H9 (cell line): Measurements from ENCODE around the gene SRRM2. TPM values are rescaled to one million over a fixed set of nuclear protein-coding genes. Genes with fewer than 3 reads are reported as not detected.

Source experiments
- DNase-seq: peaks from one replicate; pipeline ENCODE4 v3.0.0-alpha.2; 2017
- H2AFZ ChIP-seq: one replicate; pipeline ENCODE4 v1.6.1; 2013; ENCODE audit warnings: mild to moderate bottlenecking, low read length, control low read depth, moderate library complexity
- H2AK5ac ChIP-seq: 2 replicates; pipeline ENCODE4 v1.6.1; 2013; ENCODE audit warnings: low read length, control low read depth, mixed read lengths; ENCODE audit not compliant: insufficient read length
- H2BK120ac ChIP-seq: one replicate; pipeline ENCODE4 v1.6.1; 2013; ENCODE audit warnings: low read depth, mild to moderate bottlenecking, low read length, control low read depth, inconsistent platforms; ENCODE audit not compliant: poor library complexity, severe bottlenecking
- H2BK12ac ChIP-seq: 2 replicates; pipeline ENCODE4 v1.6.1; 2013; ENCODE audit warnings: low read length, control low read depth, mixed read lengths, low read depth; ENCODE audit not compliant: insufficient read length
- H2BK15ac ChIP-seq: 2 replicates; pipeline ENCODE4 v1.6.1; 2013; ENCODE audit warnings: low read depth, low read length, control low read depth
- H2BK20ac ChIP-seq: one replicate; pipeline ENCODE4 v1.6.1; 2013; ENCODE audit warnings: low read depth, mild to moderate bottlenecking, low read length, control low read depth, inconsistent platforms; ENCODE audit not compliant: poor library complexity, severe bottlenecking
- H2BK5ac ChIP-seq: 2 replicates; pipeline ENCODE4 v1.6.1; 2013; ENCODE audit warnings: low read length, control low read depth, mixed read lengths; ENCODE audit not compliant: insufficient read length
- H3K14ac ChIP-seq: 2 replicates; pipeline ENCODE4 v1.6.1; 2013; ENCODE audit warnings: low read length, control low read depth; ENCODE audit not compliant: insufficient read depth
- H3K18ac ChIP-seq: 2 replicates; pipeline ENCODE4 v1.6.1; 2013; ENCODE audit warnings: low read depth, mild to moderate bottlenecking, mixed read lengths, low read length, control low read depth; ENCODE audit not compliant: insufficient read length
- H3K23ac ChIP-seq: 2 replicates; pipeline ENCODE4 v1.6.1; 2013; ENCODE audit warnings: low read length, control low read depth, mixed read lengths, low read depth; ENCODE audit not compliant: insufficient read length
- H3K23me2 ChIP-seq: 2 replicates; pipeline ENCODE4 v1.6.1; 2013; ENCODE audit warnings: low read depth, mild to moderate bottlenecking, mixed read lengths, low read length, control low read depth; ENCODE audit not compliant: insufficient read length, poor library complexity, severe bottlenecking
- H3K27ac ChIP-seq: 2 replicates; pipeline ENCODE4 v1.5.1; 2013; ENCODE audit warnings: low read length, control low read depth, mixed read lengths, low read depth; ENCODE audit not compliant: insufficient read length
- H3K27me3 ChIP-seq: 2 replicates; pipeline ENCODE4 v1.6.1; 2013; ENCODE audit warnings: low read length, control low read depth, inconsistent platforms; ENCODE audit not compliant: insufficient read depth
- H3K4ac ChIP-seq: 2 replicates; pipeline ENCODE4 v1.6.1; 2013; ENCODE audit warnings: low read depth, mild to moderate bottlenecking, control low read depth, inconsistent platforms, low read length, moderate library complexity
- H3K4me1 ChIP-seq: 2 replicates; pipeline ENCODE4 v1.6.1; 2013; ENCODE audit warnings: low read length, control low read depth, inconsistent platforms; ENCODE audit not compliant: insufficient read depth
- H3K4me2 ChIP-seq: 2 replicates; pipeline ENCODE4 v1.6.1; 2013; ENCODE audit warnings: low read length, control low read depth, mixed read lengths; ENCODE audit not compliant: insufficient read length, insufficient read depth
- H3K56ac ChIP-seq: 2 replicates; pipeline ENCODE4 v1.6.1; 2013; ENCODE audit warnings: low read depth, mild to moderate bottlenecking, mixed read lengths, low read length, control low read depth; ENCODE audit not compliant: insufficient read length
- H3K79me1 ChIP-seq: 2 replicates; pipeline ENCODE4 v1.6.1; 2013; ENCODE audit warnings: low read depth, mild to moderate bottlenecking, moderate library complexity, low read length, control low read depth, inconsistent platforms; ENCODE audit not compliant: insufficient read depth, poor library complexity, severe bottlenecking
- H3K79me2 ChIP-seq: 2 replicates; pipeline ENCODE4 v1.6.1; 2013; ENCODE audit warnings: low read length, control low read depth, inconsistent platforms; ENCODE audit not compliant: insufficient read depth
- H3K9ac ChIP-seq: 2 replicates; pipeline ENCODE4 v1.6.1; 2013; ENCODE audit warnings: low read length, control low read depth, mixed read lengths; ENCODE audit not compliant: insufficient read length; ENCODE audit errors: extremely low read depth
- H3K9me3 ChIP-seq: one replicate; pipeline ENCODE4 v1.6.1; 2013; ENCODE audit warnings: low read depth, low read length, inconsistent platforms; ENCODE audit not compliant: control insufficient read depth
- H3T11ph ChIP-seq: one replicate; pipeline ENCODE4 v1.6.1; 2013; ENCODE audit warnings: mild to moderate bottlenecking, low read length, control low read depth, inconsistent platforms
- H4K20me1 ChIP-seq: one replicate; pipeline ENCODE4 v1.6.1; 2013; ENCODE audit not compliant: control insufficient read depth, insufficient read length, insufficient read depth
- H4K5ac ChIP-seq: 2 replicates; pipeline ENCODE4 v1.6.1; 2013; ENCODE audit warnings: low read depth, mild to moderate bottlenecking, mixed read lengths, low read length, control low read depth; ENCODE audit not compliant: insufficient read length
- H4K8ac ChIP-seq: replicated peaks from 2 replicates; pipeline ENCODE4 v1.6.1; 2013; ENCODE audit warnings: low read length, control low read depth, mixed read lengths, low read depth; ENCODE audit not compliant: insufficient read length
- H4K91ac ChIP-seq: 2 replicates; pipeline ENCODE4 v1.6.1; 2013; ENCODE audit warnings: low read depth, mild to moderate bottlenecking, moderate library complexity, mixed read lengths, low read length, control low read depth; ENCODE audit not compliant: insufficient read length
- H3K27ac Mint-ChIP-seq, 3 experiments: 2 replicates in 2 of 3; 3 replicates in 1 of 3; pipeline ENCODE4 v1.8.0; 2020 to 2021; ENCODE audit warnings: mixed read lengths in 3 of 3, mild to moderate bottlenecking in 1 of 3, moderate library complexity in 1 of 3
- H3K27me3 Mint-ChIP-seq: 2 replicates; pipeline ENCODE4 v1.8.0; 2021; ENCODE audit warnings: low read depth, mild to moderate bottlenecking, moderate library complexity, mixed read lengths
- H3K36me3 Mint-ChIP-seq, 3 experiments: 2 replicates in 2 of 3; 3 replicates in 1 of 3; pipeline ENCODE4 v1.8.0; 2020 to 2021; ENCODE audit warnings: low read depth in 3 of 3, mixed read lengths in 3 of 3; ENCODE audit not compliant: insufficient read depth in 1 of 3
- H3K4me1 Mint-ChIP-seq, 2 experiments: 2 replicates each; pipeline ENCODE4 v1.8.0; 2020; ENCODE audit warnings: mixed read lengths in 2 of 2
- H3K4me3 Mint-ChIP-seq, 2 experiments: 2 replicates in 1 of 2; 3 replicates in 1 of 2; pipeline ENCODE4 v1.8.0; 2020 to 2021; ENCODE audit warnings: mild to moderate bottlenecking in 2 of 2, mixed read lengths in 2 of 2, moderate library complexity in 1 of 2
- H3K9me3 Mint-ChIP-seq, 2 experiments: 2 replicates in 1 of 2; 3 replicates in 1 of 2; pipeline ENCODE4 v1.8.0; 2020; ENCODE audit warnings: mild to moderate bottlenecking in 2 of 2, mixed read lengths in 2 of 2, moderate library complexity in 1 of 2
- WGBS: extraction: QIAGEN DNeasy Blood & Tissue Kit; methylation state at CpG from one replicate; pipeline ENCODE4 v1.1.7; 2013; ENCODE audit warnings: missing lambda C conversion rate, low lambda C conversion rate, mixed read lengths; ENCODE audit not compliant: insufficient read length; ENCODE audit errors: extremely low coverage; 5-methylcytosine and 5-hydroxymethylcytosine counted together
- total RNA-seq: library from RNA; stranded (reverse); gene quantifications from 2 replicates; pipeline ENCODE4 v1.2.1, GENCODE V29; 2021
- TF ChIP-seq, protein P1 (sequence below): fragments of 200-600 bp; sonication (generic); conservative IDR thresholded peaks from 3 replicates; pipeline ENCODE4 v1.8.0; 2021; ENCODE audit warnings: antibody characterized with exemption, mild to moderate bottlenecking

The SRRM2 gene
- total RNA-seq, 1 experiment from 2014 or later, result 694 TPM

DNA sequence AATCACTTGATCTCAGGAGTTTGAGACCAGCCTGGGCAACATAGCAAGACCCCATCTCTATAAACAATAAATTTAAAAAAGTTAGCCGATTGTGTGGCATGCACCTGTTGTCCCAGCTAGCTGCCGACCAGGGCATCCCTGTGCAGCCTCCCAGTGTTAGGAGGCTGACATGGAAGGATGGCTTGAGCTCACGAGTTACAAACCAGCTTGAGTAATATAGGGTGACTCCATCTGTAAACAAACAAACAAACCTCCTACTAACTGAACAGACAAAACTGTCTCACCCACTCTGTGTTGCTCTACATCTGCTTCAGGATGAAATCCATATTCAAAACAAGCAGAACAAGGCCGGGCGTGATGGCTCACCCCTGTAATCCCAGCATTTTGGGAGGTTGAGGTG is 25.5 kb upstream of the SRRM2 start:
- 0 out of 4 replicates have a peak, but pooled peaks cover 0 to 2% of the 10 kb centered on the region in 2 experiments for H3K4me1 Mint-ChIP-seq
- no peak overlapping the region for H3K23ac ChIP-seq
- H3K36me3 Mint-ChIP-seq, result no peaks in the 10 kb centered on the region
- peaks cover 2% of the 10 kb centered on the region; the same call in 1 of the 2 replicates for H3K27me3 Mint-ChIP-seq
- no peak for DNase-seq
- no peak overlapping the region for H3K27ac ChIP-seq
- no peaks in the 10 kb centered on the region for H3K23me2 ChIP-seq
- no peaks in the 10 kb centered on the region for H3K9me3 ChIP-seq
- no peaks in the 10 kb centered on the region for H3K27me3 ChIP-seq
- no peak overlapping the region for H2AK5ac ChIP-seq
- H3K14ac ChIP-seq, result no peak overlapping the region
- H3K4me1 ChIP-seq, result no peaks in the 10 kb centered on the region
- TF ChIP-seq, protein P1, sequence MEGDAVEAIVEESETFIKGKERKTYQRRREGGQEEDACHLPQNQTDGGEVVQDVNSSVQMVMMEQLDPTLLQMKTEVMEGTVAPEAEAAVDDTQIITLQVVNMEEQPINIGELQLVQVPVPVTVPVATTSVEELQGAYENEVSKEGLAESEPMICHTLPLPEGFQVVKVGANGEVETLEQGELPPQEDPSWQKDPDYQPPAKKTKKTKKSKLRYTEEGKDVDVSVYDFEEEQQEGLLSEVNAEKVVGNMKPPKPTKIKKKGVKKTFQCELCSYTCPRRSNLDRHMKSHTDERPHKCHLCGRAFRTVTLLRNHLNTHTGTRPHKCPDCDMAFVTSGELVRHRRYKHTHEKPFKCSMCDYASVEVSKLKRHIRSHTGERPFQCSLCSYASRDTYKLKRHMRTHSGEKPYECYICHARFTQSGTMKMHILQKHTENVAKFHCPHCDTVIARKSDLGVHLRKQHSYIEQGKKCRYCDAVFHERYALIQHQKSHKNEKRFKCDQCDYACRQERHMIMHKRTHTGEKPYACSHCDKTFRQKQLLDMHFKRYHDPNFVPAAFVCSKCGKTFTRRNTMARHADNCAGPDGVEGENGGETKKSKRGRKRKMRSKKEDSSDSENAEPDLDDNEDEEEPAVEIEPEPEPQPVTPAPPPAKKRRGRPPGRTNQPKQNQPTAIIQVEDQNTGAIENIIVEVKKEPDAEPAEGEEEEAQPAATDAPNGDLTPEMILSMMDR, result no peak
- H3K56ac ChIP-seq, result no peak overlapping the region
- H3K4me3 Mint-ChIP-seq, result no peak overlapping the region
- H3K18ac ChIP-seq, result no peak overlapping the region
- no peak overlapping the region for H2BK120ac ChIP-seq
- H3T11ph ChIP-seq, result no peak overlapping the region
- H3K4ac ChIP-seq, result no peak overlapping the region
- H3K9me3 Mint-ChIP-seq, result no peaks in the 10 kb centered on the region
- no peak overlapping the region for H2BK20ac ChIP-seq
- no peak overlapping the region for H2BK12ac ChIP-seq
- no peaks in the 10 kb centered on the region for H3K79me2 ChIP-seq
- H3K27ac Mint-ChIP-seq, result no peak overlapping the region
- H4K91ac ChIP-seq, result no peak overlapping the region
- H4K8ac ChIP-seq, result no peak overlapping the region
- WGBS, result no CpG with 5 or more reads among the region's 5 CpGs
- H2BK5ac ChIP-seq, result no peak overlapping the region
- no peak overlapping the region for H4K5ac ChIP-seq
- no peak overlapping the region for H2AFZ ChIP-seq
- no peaks in the 10 kb centered on the region for H3K79me1 ChIP-seq
- H3K4me2 ChIP-seq, result no peak overlapping the region
- no peak overlapping the region for H3K9ac ChIP-seq
- no peak overlapping the region for H2BK15ac ChIP-seq
- H4K20me1 ChIP-seq, result no peaks in the 10 kb centered on the region
